A673 (cell line): ENCODE data around the gene SHC4.

ENCODE experiments used
- CTCF ChIP-seq: fragments of 300-800, 200-600 bp; sonication (generic); conservative IDR thresholded peaks from 2 replicates; pipeline ENCODE4 v1.5.1; 2017; ENCODE audit warnings: low read depth, mild to moderate bottlenecking, antibody characterized with exemption, low read length, moderate library complexity, mixed read lengths
- EZH2 ChIP-seq: fragments of 200-600 bp; sonication (generic); IDR thresholded peaks from 2 replicates; pipeline ENCODE4 v1.6.1; 2017; ENCODE audit warnings: borderline replicate concordance, low read depth, mild to moderate bottlenecking, mixed read lengths, antibody characterized with exemption, low read length; ENCODE audit not compliant: poor library complexity, severe bottlenecking

DNA sequence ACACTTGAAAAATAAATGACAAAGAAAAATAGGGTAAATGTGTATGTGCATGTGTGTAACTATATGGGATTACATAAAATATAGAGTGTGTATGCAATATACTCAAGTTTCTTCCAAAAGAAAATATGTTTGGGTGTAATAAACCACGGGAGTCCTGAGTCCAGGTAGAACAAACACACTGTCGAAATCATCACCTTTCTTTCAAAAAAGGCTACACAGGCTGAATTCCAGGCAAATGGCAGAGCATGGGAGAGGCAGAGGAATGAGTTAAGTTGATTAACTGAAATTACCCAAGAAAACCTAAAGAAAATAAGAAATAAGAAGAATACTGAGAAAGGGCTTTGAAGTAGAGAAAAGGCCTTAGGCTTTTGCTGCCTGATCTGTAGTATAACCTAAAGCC lies 179.0 kb downstream of the SHC4 start:
- no peak for TF ChIP-seq CTCF
- no peak for TF ChIP-seq EZH2
